ENCODE data around the gene CMAS. TPM values are rescaled to one million over a fixed set of nuclear protein-coding genes. Genes with fewer than 3 reads are reported as not detected.

The CMAS gene
- total and polyA plus RNA-seq, 12 donors: 18.1 to 41.2 (median 35.1) TPM

DNA sequence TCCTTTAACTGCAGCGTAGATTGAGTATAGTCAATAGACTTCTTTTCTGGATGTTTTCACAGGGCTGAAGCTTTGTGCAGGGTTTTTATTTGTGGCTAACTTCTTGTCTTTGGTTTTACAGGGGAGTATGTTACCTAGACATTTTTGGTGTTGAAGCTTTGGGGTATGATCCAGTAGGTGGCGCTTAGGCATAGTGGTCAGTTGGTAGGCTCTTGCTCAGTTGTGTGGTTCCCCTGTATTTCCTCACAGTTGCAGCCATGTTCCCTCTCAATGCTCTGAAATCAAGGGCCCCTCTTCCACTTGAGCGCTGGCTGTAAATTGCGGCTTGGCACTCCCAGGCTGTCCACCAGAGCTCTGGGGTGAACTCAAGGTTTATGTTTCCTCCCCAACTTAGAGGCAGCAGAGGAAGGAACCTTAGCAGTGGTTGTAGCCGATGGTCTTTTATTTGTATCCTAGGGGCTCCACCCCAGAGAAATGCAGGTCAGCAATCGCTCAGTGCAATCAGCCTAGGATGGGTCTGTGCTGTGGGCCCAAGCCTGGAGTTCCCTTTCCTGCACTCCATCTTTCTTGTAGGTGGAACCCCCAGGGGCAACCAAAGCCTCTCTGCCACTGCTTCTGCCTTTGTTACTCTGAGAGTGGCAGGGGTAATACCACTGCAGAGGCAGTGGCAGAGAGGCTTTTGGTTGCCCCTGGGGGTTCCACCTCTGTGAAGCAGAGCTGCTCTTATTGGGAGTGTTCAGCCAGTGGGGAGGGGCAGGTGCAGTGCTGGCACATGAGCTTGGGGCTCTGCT is 55.1 kb downstream of the CMAS start:
- no peak overlapping the region for H3K27ac ChIP-seq
- no peak overlapping the region for H3K4me3 ChIP-seq
- peak; percentile 35 to 81 (median 54) for ATAC-seq
- peak in 1 of 2 donors; percentile 54 for DNase-seq
- H3K36me3 ChIP-seq: no peaks in the 10 kb centered on the region
- peaks cover 0 to 3% (median 0%) of the 10 kb centered on the region in 11 donors for H3K9me3 ChIP-seq
- TF ChIP-seq, protein P1, sequence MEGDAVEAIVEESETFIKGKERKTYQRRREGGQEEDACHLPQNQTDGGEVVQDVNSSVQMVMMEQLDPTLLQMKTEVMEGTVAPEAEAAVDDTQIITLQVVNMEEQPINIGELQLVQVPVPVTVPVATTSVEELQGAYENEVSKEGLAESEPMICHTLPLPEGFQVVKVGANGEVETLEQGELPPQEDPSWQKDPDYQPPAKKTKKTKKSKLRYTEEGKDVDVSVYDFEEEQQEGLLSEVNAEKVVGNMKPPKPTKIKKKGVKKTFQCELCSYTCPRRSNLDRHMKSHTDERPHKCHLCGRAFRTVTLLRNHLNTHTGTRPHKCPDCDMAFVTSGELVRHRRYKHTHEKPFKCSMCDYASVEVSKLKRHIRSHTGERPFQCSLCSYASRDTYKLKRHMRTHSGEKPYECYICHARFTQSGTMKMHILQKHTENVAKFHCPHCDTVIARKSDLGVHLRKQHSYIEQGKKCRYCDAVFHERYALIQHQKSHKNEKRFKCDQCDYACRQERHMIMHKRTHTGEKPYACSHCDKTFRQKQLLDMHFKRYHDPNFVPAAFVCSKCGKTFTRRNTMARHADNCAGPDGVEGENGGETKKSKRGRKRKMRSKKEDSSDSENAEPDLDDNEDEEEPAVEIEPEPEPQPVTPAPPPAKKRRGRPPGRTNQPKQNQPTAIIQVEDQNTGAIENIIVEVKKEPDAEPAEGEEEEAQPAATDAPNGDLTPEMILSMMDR (IDR thresholded peaks at IDR 0.05): peak; percentile 15 to 67 (median 58)
- intact Hi-C loops (cut with DNase I): loop anchor here in 8 of 10 donors (1.0 to 5.0 kb wide), 4 partner anchors 234 to 342 kb away; partner anchors contain the start of gene ST8SIA1 (in 1 of the 8)
- H3K27me3 ChIP-seq: peaks cover 0 to 11% (median 3%) of the 10 kb centered on the region in 7 donors
- 72 to 80% methylated on average over 6 of the region's 6 CpGs for WGBS, 2 donors
- peaks cover 0 to 9% (median 0%) of the 10 kb centered on the region in 9 donors for H3K4me1 ChIP-seq

DNA sequence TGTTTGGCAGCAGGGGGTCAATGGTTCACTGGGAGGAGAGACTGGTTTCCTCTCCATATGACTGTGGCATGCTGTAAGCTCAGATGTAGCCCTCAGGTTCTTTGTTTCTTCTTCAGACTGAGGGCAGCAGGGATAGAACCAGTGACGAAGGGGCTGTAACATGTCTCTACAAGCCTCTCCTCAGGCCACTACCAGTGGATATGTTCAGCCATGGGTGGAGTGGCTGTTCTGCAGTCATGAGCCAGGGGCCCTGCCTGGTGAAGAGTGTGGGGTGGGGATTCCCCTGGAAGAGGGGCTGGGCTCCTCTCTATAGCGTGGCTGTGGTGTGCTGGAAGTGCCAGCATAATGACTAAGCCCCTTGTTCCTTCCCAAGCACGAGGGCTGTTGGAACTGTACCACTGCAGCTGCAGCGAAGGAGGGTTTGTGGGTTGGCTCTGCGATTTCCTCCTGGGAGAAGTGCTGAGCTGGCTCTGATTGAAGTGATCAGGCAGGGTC is 55.8 kb downstream of the CMAS start:
- H3K27ac ChIP-seq: no peak overlapping the region
- peaks cover 0 to 11% (median 3%) of the 10 kb centered on the region in 7 donors for H3K27me3 ChIP-seq
- intact Hi-C loops (cut with DNase I): loop anchor here in 8 of 10 donors (1.0 to 5.0 kb wide), 4 partner anchors 233 to 342 kb away; partner anchors contain the start of gene ST8SIA1 (in 1 of the 8)
- WGBS, 2 donors: 58 to 76% methylated on average over 5 of the region's 5 CpGs
- peak; percentile 58 to 80 (median 64) for ATAC-seq
- TF ChIP-seq, protein P1 (IDR thresholded peaks at IDR 0.05): no peak
- H3K36me3 ChIP-seq: no peaks in the 10 kb centered on the region
- peak in 1 of 2 donors; percentile 22 for DNase-seq
- H3K4me3 ChIP-seq: no peak overlapping the region
- H3K9me3 ChIP-seq: peaks cover 0 to under 1% (median 0%) of the 10 kb centered on the region in 11 donors
- peaks cover 0 to 9% (median 0%) of the 10 kb centered on the region in 9 donors for H3K4me1 ChIP-seq

DNA sequence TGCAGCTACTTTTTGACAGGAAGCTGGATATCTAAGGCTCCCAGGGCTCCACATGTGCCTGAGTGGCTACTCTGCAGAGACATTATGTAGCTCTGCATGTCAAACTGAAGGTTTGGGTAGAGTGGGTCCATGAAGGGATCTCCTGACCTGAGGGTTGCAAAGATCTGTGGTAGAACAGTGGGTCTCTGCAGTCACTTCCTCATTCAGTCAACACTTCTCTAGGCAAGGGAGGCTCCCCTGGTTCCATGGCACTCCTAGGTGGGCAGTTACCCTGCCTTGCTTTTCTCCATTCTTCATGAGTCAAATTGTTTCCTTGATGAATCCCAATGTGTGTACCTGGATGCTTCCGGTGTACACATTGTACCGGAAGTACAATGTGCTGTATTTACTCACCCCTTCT is 57.4 kb downstream of the CMAS start:
- Histone ChIP-seq H3K4me3 (no peak overlapping the region), H3K27me3 (peaks cover 0 to 11% (median 3%) of the 10 kb centered on the region in 7 donors), H3K9me3 (peaks cover 0 to 6% (median 0%) of the 10 kb centered on the region in 11 donors), H3K27ac (no peak overlapping the region), H3K4me1 (peaks cover 0 to 9% (median 0%) of the 10 kb centered on the region in 9 donors), H3K36me3 (no peaks in the 10 kb centered on the region)
- 83 to 98% methylated on average over 2 of the region's 2 CpGs for WGBS, 2 donors
- intact Hi-C loops (cut with DNase I): loop anchor here in 7 of 10 donors (5.0 kb wide), 2 partner anchors 234 to 339 kb away; no protein-coding TSS in a partner anchor
- DNase-seq (no peak), ATAC-seq (no peak)
- TF ChIP-seq, protein P1 (IDR thresholded peaks at IDR 0.05): no peak

DNA sequence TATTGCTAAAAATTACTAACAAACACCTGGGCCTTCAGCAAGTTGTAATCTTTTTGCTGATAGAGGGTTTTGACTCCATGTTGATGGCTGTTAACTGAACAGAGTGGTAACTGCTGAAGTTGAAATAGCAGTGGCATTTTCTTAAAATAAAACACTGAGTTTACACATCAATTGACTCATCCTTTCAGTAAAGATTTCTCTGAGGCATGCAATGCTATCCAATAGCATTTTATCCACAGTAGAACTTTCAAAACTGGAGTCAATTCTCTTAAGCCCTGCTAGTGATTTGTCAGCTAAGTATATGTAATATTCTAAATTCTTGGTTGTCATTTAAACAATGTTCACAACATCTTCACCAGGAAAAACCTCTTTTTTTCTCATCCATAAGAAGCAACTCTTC is 59.5 kb downstream of the CMAS start:
- H3K27ac ChIP-seq: no peak overlapping the region
- intact Hi-C loops (cut with DNase I): no loop called here
- TF ChIP-seq, protein P1 (IDR thresholded peaks at IDR 0.05): no peak
- H3K4me3 ChIP-seq: no peak overlapping the region
- no peaks in the 10 kb centered on the region for H3K36me3 ChIP-seq
- ATAC-seq: no peak
- peaks cover 0 to 9% (median 0%) of the 10 kb centered on the region in 9 donors for H3K4me1 ChIP-seq
- H3K9me3 ChIP-seq: peaks cover 0 to 11% (median 0%) of the 10 kb centered on the region in 11 donors
- H3K27me3 ChIP-seq: peaks cover 0 to 11% (median 3%) of the 10 kb centered on the region in 7 donors
- DNase-seq: no peak

Data from heart right ventricle (tissue), 16 donors.